GM21529 (cell line): ENCODE measurements around the gene PPP1R14C.

Experiments
- ATAC-seq: cut with Tn5 transposase; IDR thresholded peaks from one replicate; pipeline ENCODE4 v1.9.1; 2021; ENCODE audit not compliant: unreplicated experiment

Gene PPP1R14C

DNA sequence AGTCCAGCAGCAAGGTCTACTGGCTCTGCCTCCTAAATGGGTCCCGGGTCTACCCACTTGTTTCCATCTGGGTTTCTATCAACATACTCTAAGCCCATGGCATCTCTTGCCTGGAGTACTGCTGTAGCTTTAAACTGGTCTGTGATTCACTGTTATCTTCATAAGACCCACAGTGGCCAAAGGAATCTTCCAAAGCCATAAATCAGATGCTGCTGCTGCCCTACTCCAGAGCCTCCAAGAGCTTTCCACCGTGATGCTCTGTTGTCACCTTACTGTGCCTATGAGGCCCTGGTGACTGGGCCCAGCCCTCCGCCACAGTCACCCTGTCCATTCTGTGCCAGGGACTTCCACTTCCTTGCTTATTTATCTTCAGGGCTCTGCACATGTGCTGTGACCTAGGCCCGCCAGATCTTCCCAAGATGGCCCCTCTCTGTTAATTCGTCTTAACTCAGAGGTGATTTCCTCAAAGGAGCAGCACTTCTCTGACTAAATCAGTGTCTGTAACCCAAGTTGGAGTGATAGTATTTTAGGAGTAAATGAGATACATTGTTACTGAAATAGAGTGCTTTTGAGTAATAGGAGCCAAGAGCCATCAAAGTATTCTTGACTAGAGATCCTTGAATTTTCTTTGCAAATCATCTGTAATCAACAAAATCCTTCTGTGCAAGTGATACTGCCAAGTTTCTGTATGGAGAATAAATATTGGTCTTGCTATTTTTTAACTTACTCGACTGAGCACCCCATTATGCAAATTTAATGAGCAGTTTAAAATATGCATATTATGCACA is 102.5 kb downstream of the PPP1R14C start:
- no peak for ATAC-seq

GRCh38 chr6:150247803-150248202 is 105.0 kb downstream of the PPP1R14C start:
- no peak for ATAC-seq

DNA sequence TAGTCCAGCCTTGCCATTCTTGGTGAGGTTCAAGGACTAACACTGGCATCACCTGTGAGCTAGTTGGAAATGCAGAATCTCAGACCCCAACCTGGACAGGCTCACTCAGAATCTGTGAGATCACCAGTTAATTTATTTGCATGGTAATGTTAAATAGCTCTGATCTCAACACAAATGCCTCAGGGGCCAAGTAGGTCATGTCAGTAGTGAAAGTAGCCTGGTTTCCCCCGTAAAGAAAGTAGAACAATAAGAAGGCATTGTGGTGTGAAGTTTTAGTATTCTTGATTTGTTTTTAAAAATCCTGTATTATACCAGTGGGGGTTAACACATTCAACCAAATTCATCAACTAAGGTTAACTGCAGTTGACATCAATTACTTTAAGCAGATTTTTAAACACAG is 105.5 kb downstream of the PPP1R14C start:
- no peak for ATAC-seq

DNA sequence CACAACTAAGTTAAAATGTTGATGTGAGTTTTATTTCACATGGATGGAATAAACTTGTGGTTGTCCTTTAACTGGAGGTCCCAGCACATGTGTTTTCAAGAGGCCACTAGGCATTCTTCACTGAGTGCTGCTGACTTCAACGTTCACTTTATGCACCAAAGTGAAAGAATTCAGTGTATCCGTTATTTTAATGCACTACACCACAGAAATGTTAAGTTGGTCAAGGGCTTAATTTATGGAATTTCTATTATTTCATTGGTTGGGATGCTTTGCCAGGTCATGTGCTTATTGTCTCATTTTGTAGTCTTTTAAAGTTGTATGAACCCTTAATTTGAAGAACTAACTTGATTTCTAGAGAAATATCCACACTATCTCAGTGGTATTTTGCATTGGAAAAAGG is 106.4 kb downstream of the PPP1R14C start:
- no peak for ATAC-seq

DNA sequence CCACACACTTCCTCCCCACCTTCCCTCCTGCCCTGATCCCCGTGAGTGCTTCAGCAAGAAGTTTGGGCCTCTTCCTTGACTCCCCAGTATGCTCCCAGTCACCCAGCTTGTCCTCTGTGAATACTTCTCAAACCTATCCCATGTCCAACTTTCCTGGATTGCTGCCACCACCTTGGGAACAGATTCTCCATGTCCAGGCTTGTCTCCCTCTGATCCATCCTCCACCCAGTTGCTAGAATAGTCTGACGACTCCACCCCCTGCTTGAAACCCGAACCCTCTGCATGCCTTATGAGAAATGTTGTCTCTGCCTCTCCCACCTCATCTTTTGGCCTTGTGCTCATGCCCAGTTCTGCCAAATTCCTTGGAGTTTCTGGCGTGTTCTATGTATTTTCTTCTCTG is 108.0 kb downstream of the PPP1R14C start:
- no peak for ATAC-seq

DNA sequence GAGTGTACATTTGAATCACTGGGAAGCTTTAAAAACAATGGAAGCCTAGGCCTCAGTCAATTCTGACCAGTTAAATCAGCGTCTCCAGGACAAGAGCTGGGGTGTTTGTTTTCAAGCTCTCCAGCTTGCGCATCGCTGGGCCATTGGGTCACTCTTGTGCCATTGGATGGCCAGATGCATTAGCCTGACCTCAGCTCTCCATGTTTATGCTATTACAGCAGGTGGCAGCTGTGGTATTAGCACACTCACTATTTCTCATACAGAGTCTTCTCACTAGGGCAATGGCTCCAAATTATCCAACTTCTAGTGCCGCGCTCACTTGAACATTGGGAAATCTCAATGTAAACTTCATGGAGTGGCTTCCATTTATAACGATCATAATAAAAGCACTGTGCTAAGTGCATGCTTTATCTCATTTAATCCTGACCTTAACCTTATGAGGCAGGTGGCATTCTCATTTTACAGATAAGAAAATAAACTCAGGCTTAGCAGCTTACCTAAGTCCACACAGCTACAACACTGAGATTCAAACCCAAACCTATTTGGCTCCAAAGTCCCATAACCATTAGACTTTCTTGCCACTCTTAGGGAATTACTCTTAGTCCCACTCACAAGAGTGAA is 108.8 kb downstream of the PPP1R14C start:
- no peak for ATAC-seq

DNA sequence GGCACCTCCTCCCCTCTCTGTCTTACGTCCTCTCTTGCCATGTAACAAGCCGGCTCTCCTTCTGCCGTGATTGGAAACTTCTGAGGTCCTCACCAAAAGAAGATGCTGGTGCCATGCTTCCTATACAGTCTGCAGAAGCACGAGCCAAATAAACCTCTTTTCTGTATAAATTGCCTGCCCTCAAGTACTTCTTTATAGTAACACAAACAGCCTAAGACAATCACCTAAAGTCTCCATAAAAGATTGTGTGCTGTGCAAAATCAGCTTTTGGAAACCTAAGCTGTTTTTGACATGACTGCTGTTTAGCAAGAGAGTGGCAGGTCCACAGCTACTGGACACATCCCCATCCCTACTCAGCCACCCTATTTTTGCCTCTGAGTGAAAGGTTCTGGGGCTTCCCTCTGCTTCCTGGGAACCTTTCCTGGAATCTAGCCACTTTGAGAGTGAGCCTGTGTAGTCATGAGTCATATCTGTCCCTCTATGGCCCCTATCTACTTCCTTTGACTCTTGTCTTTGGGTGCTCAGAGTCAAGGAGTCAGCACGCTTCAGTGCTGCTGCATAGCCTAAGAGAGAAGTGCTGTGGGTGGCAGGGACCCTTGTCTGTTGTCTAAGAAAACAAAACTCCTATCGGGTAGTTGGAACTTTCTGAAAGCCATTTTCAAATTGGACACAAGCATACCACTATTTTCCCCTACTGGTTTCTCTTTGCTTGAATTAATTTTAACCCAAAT is 110.0 kb downstream of the PPP1R14C start:
- no peak for ATAC-seq

- no peak for ATAC-seq
Observed at GRCh38 chr6:150253489-150253888, 110.6 kb downstream of the PPP1R14C start.

DNA sequence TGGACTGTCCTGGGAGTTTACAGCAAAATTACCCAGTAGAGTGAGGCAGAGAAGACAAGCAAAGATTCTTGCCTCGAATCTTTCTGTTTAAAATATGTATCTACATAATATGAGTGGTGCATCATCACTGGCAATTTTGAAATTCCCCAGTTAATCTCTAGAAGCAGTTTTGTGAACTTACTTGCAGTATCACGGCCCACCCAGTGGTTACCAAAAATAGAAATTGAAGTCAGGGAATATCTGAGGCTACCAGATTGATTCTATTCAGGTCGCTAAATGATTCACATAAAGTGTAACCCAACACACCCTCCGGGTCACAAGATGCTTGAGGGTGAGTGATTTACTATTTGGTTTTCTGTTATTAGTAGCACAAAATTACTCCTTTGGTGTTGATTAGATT is 111.9 kb downstream of the PPP1R14C start:
- ATAC-seq: no peak

- no peak for ATAC-seq
Observed at GRCh38 chr6:150255840-150256239, 113.0 kb downstream of the PPP1R14C start.

DNA sequence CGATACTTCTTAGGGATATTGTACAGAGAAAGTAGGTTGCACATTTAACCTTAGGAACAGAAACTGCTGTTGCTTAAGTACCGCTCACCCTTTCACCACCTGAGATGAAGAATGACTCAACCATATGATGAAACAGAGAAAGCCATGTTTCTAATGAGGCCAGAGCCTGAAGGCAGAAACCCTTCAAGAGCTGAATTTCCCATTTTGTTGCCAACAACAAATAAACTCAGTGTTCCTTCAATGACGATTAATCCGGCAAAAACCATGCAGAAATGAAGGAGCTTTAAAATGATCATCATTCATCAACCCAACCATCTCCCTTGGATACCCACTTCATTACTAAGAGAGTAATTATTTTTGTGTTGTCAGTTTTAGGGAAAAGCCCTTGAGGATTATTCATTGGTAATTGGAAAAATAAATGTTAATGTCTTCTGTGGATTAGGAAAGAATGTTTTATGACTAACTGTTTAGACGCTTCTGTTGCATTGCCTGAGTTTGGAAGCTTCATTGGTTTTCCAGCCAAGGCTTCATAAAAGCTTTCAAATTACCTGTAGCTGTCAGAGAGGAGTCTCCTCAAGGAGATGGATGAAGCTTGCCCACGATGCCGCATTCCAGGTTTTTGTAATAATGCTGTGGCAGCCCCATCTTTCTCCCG is 113.9 kb downstream of the PPP1R14C start:
- ATAC-seq: no peak

DNA sequence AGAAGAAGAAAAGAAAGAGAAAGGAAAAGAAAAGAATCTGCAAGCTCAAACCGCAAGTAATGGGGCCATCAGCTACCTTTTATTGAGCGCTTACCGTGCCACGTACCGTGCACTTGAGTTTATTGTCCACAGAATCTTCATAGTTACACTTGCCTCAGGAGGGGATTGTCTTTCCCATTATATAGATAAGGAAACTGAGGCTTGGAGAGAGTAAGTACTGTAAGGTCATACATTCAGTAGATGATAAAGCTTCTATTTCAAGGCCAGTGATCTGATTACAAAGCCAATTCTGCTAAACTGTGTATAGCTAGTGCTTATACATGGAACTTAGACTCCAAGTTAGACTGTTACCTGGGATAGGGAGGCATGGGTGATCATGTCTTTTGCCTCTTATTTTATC is 115.5 kb downstream of the PPP1R14C start:
- ATAC-seq: no peak

- no peak for ATAC-seq
Observed at GRCh38 chr6:150260931-150261330, 118.1 kb downstream of the PPP1R14C start.

GRCh38 chr6:150261997-150262697 is 119.3 kb downstream of the PPP1R14C start:
- ATAC-seq: no peak

DNA sequence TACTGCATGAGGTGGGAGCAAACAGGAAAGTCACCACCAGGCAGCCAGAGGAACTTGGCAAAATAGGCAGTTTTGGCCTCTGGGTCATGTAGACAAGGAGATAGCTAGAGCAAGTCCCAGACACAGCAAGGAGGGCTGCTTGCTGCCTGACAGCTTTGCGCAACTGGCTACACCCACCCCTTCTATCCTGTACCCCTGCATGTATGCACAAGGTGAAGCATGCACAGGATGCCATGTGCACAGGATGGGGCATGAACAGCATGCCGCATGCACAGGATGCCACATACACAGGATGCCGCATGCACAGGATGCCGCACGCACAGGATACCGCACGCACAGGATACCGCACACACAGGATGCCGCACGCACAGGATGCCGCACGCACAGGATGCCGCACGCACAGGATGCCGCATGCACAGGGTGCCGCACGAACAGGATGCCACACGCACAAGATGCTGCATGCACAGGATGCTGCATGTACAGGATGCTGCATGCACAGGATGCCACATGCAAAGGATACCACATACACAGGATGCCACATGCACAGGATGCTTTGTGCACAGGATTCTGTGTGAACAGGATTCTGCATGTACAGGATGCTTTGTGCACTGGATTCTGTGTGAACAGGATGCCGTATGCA is 121.0 kb downstream of the PPP1R14C start:
- ATAC-seq: no peak

DNA sequence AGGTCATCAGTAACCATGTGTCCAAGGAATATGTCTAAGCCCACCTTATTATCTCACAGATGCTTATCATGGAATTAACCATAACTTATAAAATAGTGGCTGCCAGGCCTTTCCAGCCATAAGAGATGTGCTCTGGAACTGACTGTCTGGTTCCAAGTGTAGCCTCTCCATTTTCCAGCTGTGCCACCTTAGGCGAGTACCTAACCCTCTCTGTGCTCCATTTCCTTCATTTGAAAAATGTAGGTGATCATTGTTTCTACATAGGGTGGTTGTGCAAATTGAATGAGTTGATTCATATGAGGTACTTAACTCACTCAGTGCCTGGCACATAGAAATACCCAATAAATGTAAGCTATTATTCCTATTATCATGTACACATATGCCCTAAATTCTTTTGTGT is 123.5 kb downstream of the PPP1R14C start:
- no peak for ATAC-seq

GRCh38 chr6:150266963-150267685 is 124.3 kb downstream of the PPP1R14C start:
- ATAC-seq: no peak

DNA sequence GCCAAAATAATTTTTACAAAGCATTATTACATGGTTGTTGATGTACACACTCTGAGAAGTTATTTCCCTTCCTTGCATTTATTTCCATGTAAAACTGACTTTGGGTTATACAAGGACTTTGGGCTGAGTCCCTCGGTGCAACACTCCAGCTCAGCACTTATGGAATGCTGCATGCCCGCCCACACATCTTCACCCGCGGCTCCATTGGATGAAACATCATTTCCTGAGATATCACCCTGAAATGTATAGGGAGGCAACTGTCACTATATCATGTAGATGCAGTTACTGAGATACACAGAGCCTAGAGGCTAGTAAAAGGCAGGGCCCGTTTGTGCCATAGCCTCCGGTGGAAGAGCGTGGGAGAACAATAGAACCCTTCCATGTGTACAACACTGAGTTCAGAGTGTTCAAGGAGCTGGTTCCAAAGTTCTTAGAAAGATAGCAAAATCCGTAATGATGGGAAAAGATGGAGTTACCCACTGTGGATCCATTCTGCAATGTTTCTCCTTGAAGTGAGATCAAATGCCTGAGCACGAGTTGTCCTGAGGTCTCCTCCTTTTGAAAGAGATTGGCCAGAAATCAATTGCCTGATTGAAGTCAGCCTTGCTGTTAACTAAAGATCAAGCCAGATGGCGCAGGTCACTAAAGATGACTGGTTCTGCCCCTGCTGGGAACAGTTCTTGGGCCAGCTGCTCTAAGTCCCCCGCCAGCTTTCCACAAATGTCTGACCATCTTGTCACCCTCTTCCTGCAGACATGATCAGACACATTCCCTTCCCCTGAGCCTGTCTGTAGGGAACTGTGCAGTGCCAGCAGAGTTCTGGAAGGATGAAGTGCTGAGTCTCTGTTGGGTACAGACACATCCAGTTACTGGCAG is 125.1 kb downstream of the PPP1R14C start:
- no peak for ATAC-seq
